Fibroblast of lung (primary cell): ENCODE results near the gene THY1. TPM values are rescaled to one million over a fixed set of nuclear protein-coding genes. Genes with fewer than 3 reads are reported as not detected.
A peak's percentile ranks its signal among the peaks of the same experiment; 100 is the strongest.

Experiments
- DNase-seq, 2 donors: peaks; one replicate each; pipeline versions ENCODE4 v3.0.0 to v3.0.0-alpha.2; 2010; ENCODE audit warnings: low read depth in 2 of 2
- H2AFZ ChIP-seq: 2 replicates; pipeline ENCODE4 v1.5.1; 2012; ENCODE audit warnings: low read length, control low read depth, inconsistent platforms
- H3K27ac ChIP-seq: 2 replicates; pipeline ENCODE4 v1.5.1; 2011; ENCODE audit warnings: low read length, control low read depth; ENCODE audit not compliant: insufficient read depth
- H3K27me3 ChIP-seq: 2 replicates; pipeline ENCODE4 v1.5.1; 2011; ENCODE audit warnings: mild to moderate bottlenecking, low read length; ENCODE audit not compliant: control insufficient read depth, insufficient read depth
- H3K36me3 ChIP-seq: 2 replicates; pipeline ENCODE4 v1.5.1; 2011; ENCODE audit warnings: low read length; ENCODE audit not compliant: control insufficient read depth, insufficient read depth
- H3K4me1 ChIP-seq: 2 replicates; pipeline ENCODE4 v1.5.1; 2011; ENCODE audit warnings: low read length; ENCODE audit not compliant: control insufficient read depth, insufficient read depth; ENCODE audit errors: extremely low read depth
- H3K4me2 ChIP-seq: 2 replicates; pipeline ENCODE4 v1.5.1; 2011; ENCODE audit warnings: low read length, control low read depth; ENCODE audit not compliant: insufficient read depth; ENCODE audit errors: extremely low read depth
- H3K4me3 ChIP-seq, 4 experiments: fragments of 200-600 bp in 1 of 4; sonication (generic) in 1 of 4; replicated peaks in 1 of 4; 2 replicates each; pipeline ENCODE4 v1.5.1; 2011 to 2016; ENCODE audit warnings: low read length in 4 of 4, low read depth in 3 of 4, mild to moderate bottlenecking in 3 of 4, control low read depth in 2 of 4, inconsistent platforms in 1 of 4, mixed read lengths in 1 of 4; ENCODE audit not compliant: insufficient read depth in 1 of 4; ENCODE audit errors: control extremely low read depth in 1 of 4
- H3K79me2 ChIP-seq: 2 replicates; pipeline ENCODE4 v1.5.1; 2012; ENCODE audit warnings: mild to moderate bottlenecking, low read length, inconsistent platforms; ENCODE audit not compliant: control insufficient read depth, insufficient read depth
- H3K9ac ChIP-seq: 2 replicates; pipeline ENCODE4 v1.5.1; 2011; ENCODE audit warnings: mild to moderate bottlenecking, low read length, control low read depth; ENCODE audit not compliant: insufficient read depth
- H3K9me3 ChIP-seq: 2 replicates; pipeline ENCODE4 v1.5.1; 2012; ENCODE audit warnings: low read depth, low read length; ENCODE audit not compliant: control insufficient read depth, insufficient read depth
- H4K20me1 ChIP-seq: 2 replicates; pipeline ENCODE4 v1.5.1; 2011; ENCODE audit warnings: low read length; ENCODE audit not compliant: control insufficient read depth, insufficient read depth; ENCODE audit errors: extremely low read depth
- EZH2 ChIP-seq: IDR thresholded peaks from 2 replicates; pipeline ENCODE4 v1.5.1; 2012; ENCODE audit warnings: low read length, control low read depth, mild to moderate bottlenecking; ENCODE audit errors: missing control alignments
- polyA plus RNA-seq, 2 donors: library from polyadenylated mRNA; depleted of rRNA in 1 of 2; stranded (reverse) in 1 of 2; unstranded in 1 of 2; fragments of >200 nt; gene quantifications; 2 replicates each; pipeline ENCODE4 v1.2.1, GENCODE V29; 2011 to 2012; ENCODE audit warnings: missing spikeins in 1 of 2
- total RNA-seq: library from RNA; depleted of rRNA; stranded (reverse); fragments of >200 nt; gene quantifications from 2 replicates; pipeline ENCODE4 v1.2.1, GENCODE V29; 2014
- TF ChIP-seq, protein P1 (sequence below), 2 donors: IDR thresholded peaks in 1 of 2; conservative IDR thresholded peaks in 1 of 2; 1 replicate in 1 of 2; 2 replicates in 1 of 2; pipeline ENCODE4 v1.5.1; 2011 to 2012; ENCODE audit warnings: low read length in 2 of 2, control low read depth in 1 of 2, inconsistent platforms in 1 of 2, low read depth in 1 of 2, mild to moderate bottlenecking in 1 of 2

THY1 gene
- total and polyA plus RNA-seq, 2 donors (not counting 1 experiment from before 2014, with no cell fraction given): 292 to 824 TPM

- Histone ChIP-seq H3K79me2 (no peaks in the 10 kb centered on the region), H3K4me3 (peak overlapping the region; percentile 3 to 44 (median 13)), H3K36me3 (no peaks in the 10 kb centered on the region), H3K27me3 (peaks cover 6% of the 10 kb centered on the region), H3K27ac (peak overlapping the region; percentile 63), H4K20me1 (no peaks in the 10 kb centered on the region), H3K4me1 (peaks cover 21% of the 10 kb centered on the region), H3K9ac (peak overlapping the region; percentile 17), H2AFZ (peak overlapping the region; percentile 35), H3K4me2 (peak overlapping the region; percentile 52), H3K9me3 (no peaks in the 10 kb centered on the region)
- TF ChIP-seq, protein P1, sequence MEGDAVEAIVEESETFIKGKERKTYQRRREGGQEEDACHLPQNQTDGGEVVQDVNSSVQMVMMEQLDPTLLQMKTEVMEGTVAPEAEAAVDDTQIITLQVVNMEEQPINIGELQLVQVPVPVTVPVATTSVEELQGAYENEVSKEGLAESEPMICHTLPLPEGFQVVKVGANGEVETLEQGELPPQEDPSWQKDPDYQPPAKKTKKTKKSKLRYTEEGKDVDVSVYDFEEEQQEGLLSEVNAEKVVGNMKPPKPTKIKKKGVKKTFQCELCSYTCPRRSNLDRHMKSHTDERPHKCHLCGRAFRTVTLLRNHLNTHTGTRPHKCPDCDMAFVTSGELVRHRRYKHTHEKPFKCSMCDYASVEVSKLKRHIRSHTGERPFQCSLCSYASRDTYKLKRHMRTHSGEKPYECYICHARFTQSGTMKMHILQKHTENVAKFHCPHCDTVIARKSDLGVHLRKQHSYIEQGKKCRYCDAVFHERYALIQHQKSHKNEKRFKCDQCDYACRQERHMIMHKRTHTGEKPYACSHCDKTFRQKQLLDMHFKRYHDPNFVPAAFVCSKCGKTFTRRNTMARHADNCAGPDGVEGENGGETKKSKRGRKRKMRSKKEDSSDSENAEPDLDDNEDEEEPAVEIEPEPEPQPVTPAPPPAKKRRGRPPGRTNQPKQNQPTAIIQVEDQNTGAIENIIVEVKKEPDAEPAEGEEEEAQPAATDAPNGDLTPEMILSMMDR (conservative IDR thresholded peaks at IDR 0.05 in 1 of 2, IDR thresholded peaks at IDR 0.05 in 1 of 2; ENCODE audit: low read depth in 1 of 2, low read length in 2 of 2): no peak
- TF ChIP-seq EZH2: no peak
- peak; percentile 91 to 93 for DNase-seq
These were observed 9.7 kb upstream of the THY1 start for GRCh38 chr11:119432484-119433357.

- Histone ChIP-seq H2AFZ (no peak overlapping the region), H3K4me2 (no peak overlapping the region), H3K9me3 (no peaks in the 10 kb centered on the region), H3K4me3 (no peak overlapping the region), H3K79me2 (no peaks in the 10 kb centered on the region), H4K20me1 (no peaks in the 10 kb centered on the region), H3K27me3 (peaks cover 6% of the 10 kb centered on the region), H3K27ac (no peak overlapping the region), H3K4me1 (peaks cover 21% of the 10 kb centered on the region), H3K36me3 (no peaks in the 10 kb centered on the region), H3K9ac (no peak overlapping the region)
- no peak for DNase-seq
- TF ChIP-seq EZH2: no peak
- TF ChIP-seq, protein P1 (conservative IDR thresholded peaks at IDR 0.05 in 1 of 2, IDR thresholded peaks at IDR 0.05 in 1 of 2; ENCODE audit: low read depth in 1 of 2, low read length in 2 of 2): no peak
These were observed 8.6 kb upstream of the THY1 start for GRCh38 chr11:119431523-119431922.

DNA sequence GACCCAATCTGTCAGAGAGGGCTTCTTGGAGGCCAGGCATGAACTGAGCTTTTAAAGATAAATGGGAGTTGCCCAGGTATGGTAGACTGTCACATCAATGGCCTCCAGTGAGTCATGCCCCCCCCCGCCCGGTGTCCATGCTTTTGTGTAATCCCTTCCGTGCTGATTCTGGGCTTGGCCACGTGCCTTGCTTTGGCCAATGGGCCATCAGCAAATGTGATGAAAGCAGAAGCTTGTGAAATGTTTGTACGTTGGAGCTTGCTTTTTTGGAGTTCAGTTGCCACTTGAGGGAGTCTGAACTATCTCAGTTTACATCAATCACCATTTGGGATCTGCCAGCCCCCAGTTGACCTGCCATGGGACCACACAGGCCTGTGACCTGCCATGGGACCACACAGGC, 4.3 kb upstream of the THY1 start:
- no peak for TF ChIP-seq EZH2
- TF ChIP-seq, protein P1 (conservative IDR thresholded peaks at IDR 0.05 in 1 of 2, IDR thresholded peaks at IDR 0.05 in 1 of 2; ENCODE audit: low read depth in 1 of 2, low read length in 2 of 2): no peak
- H3K36me3 ChIP-seq: no peaks in the 10 kb centered on the region
- peaks cover 7% of the 10 kb centered on the region for H3K79me2 ChIP-seq
- H3K27ac ChIP-seq: no peak overlapping the region
- no peaks in the 10 kb centered on the region for H4K20me1 ChIP-seq
- no peak overlapping the region for H3K9ac ChIP-seq
- H3K4me3 ChIP-seq: no peak overlapping the region
- peaks cover 4% of the 10 kb centered on the region for H3K4me1 ChIP-seq
- no peak overlapping the region for H3K4me2 ChIP-seq
- H3K27me3 ChIP-seq: peaks cover 6% of the 10 kb centered on the region
- H3K9me3 ChIP-seq: no peaks in the 10 kb centered on the region
- peak in 1 of 2 donors; percentile 17 for DNase-seq
- no peak overlapping the region for H2AFZ ChIP-seq
